Ovary (tissue), 9 donors: ENCODE measurements around the gene SCTR. TPM values are rescaled to one million over a fixed set of nuclear protein-coding genes. Genes with fewer than 3 reads are reported as not detected.

Experiments
- DNase-seq, 5 donors: peaks; one replicate each; pipeline ENCODE4 v3.0.0-alpha.2; 2019 to 2020
- H3K27ac ChIP-seq, 2 donors: fragments of 200-600 bp; one replicate each; pipeline versions ENCODE4 v1.5.1 to v1.8.0; 2019 to 2022
- H3K27me3 ChIP-seq: fragments of 200-600 bp; one replicate; pipeline ENCODE4 v1.8.0; 2022
- H3K36me3 ChIP-seq: fragments of 200-600 bp; sonication (generic); one replicate; pipeline ENCODE4 v1.5.1; 2019
- H3K4me1 ChIP-seq: one replicate; pipeline ENCODE4 v1.8.1; 2013; ENCODE audit warnings: mild to moderate bottlenecking, moderate library complexity; ENCODE audit not compliant: insufficient read depth
- H3K4me3 ChIP-seq: fragments of 200-600 bp; sonication (generic); one replicate; pipeline ENCODE4 v1.5.1; 2017
- H3K9me3 ChIP-seq, 2 donors: fragments of 200-600 bp in 1 of 2; sonication (generic) in 1 of 2; one replicate each; pipeline versions ENCODE4 v1.5.1 to v1.8.1; 2013 to 2019; ENCODE audit warnings: mild to moderate bottlenecking in 1 of 2, moderate library complexity in 1 of 2
- CTCF ChIP-seq, 3 donors: fragments of 450-650 bp in 2 of 3; fragments of 200-600 bp in 1 of 3; IDR thresholded peaks; one replicate each; pipeline versions ENCODE4 v1.5.1 to v1.8.0; 2016 to 2022; ENCODE audit warnings: antibody characterized with exemption in 3 of 3, mild to moderate bottlenecking in 1 of 3
- EP300 ChIP-seq: sonication (generic); formaldehyde crosslinking; IDR thresholded peaks from one replicate; pipeline ENCODE4 v1.6.1; 2017; ENCODE audit warnings: antibody characterized with exemption
- POLR2A ChIP-seq: fragments of 450-650 bp; IDR thresholded peaks from one replicate; pipeline ENCODE4 v1.6.1; 2017; ENCODE audit warnings: antibody characterized with exemption, mild to moderate bottlenecking, moderate library complexity
- WGBS, 3 donors: extraction: QIAGEN DNeasy Blood & Tissue Kit in 1 of 3; methylation state at CpG; one replicate each; pipeline versions ENCODE4 v1.1.5 to v1.1.7; 2013 to 2017; 5-methylcytosine and 5-hydroxymethylcytosine counted together
- intact Hi-C, 4 donors: fragments of 100-400 bp; cut with DNase I; formaldehyde crosslinking; loops; one replicate each; pipeline versions ENCODE4 v1.11.0 to v1.15.1; 2022 to 2023
- polyA plus RNA-seq, 2 donors: library from polyadenylated mRNA; stranded (reverse); fragments of 200-250 nt in 1 of 2; fragments of 350-450 nt in 1 of 2; fragmentation: Illumina TruSeq in 1 of 2; extraction: RNeasy Lipid Tissue Mini Kit (QIAGEN cat#74804) in 1 of 2; gene quantifications; one replicate each; pipeline ENCODE4 v1.2.3, GENCODE V29; 2013 to 2014
- total RNA-seq, 7 donors: library from RNA; depleted of rRNA in 2 of 7; stranded (reverse); fragments of >200 nt in 2 of 7; fragmentation: NEBNext Ultra II Directional in 3 of 7; extraction: Animal tissue kit (Norgen Biotek cat#: 25700) in 3 of 7; gene quantifications; one replicate each; pipeline versions ENCODE4 v1.1.0 to v1.2.4, GENCODE V29; 2016 to 2023
- donor health status: DM: no; HTN: no; CAD: no; lungs with moderate emphysema.
- donor health status: DM: no; HTN: no; CAD: no.
- donor health status: Bipolar disorder and iron deficiency.
- donor health status: DM: yes; HTN: yes; CAD: no.
- donor health status: DM: no; HTN: no; CAD: no.
- donor health status: DM: yes; HTN: yes; CAD: no.

SCTR gene
- total and polyA plus RNA-seq, 9 donors, result 0.23 to 14.1 (median 0.84) TPM; not detected in 5

DNA sequence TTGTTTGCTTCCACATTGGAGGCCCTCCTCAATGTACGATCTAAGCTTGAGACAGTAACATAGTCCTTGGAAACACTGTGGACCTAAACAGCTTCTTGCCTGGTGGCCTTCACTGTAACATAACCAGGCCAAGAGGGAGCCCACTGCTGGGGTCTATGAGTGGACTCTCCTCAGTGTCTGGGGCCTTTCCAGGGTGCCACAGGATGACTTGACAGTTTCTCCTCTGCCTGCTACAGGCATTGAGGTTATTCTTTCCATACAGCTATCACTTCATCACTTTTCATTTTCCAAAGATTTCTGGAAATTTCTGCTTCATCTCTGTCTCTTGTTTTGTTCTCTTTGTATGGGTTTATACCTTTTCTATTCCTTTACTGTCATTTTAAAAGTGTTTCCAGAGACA, 11.3 kb downstream of the SCTR start:
- Histone ChIP-seq H3K9me3 (no peaks in the 10 kb centered on the region), H3K27ac (no peak overlapping the region), H3K4me3 (no peak overlapping the region), H3K36me3 (no peaks in the 10 kb centered on the region), H3K4me1 (no peaks in the 10 kb centered on the region), H3K27me3 (no peaks in the 10 kb centered on the region)
- intact Hi-C loops, result no loop called here
- no peak for TF ChIP-seq EP300
- no peak for TF ChIP-seq CTCF (IDR thresholded peaks at IDR 0.05)
- TF ChIP-seq POLR2A, result no peak
- 70 to 91% (median 89%) methylated on average over 1 of the region's 1 CpG for WGBS, 3 donors
- DNase-seq, result no peak

DNA sequence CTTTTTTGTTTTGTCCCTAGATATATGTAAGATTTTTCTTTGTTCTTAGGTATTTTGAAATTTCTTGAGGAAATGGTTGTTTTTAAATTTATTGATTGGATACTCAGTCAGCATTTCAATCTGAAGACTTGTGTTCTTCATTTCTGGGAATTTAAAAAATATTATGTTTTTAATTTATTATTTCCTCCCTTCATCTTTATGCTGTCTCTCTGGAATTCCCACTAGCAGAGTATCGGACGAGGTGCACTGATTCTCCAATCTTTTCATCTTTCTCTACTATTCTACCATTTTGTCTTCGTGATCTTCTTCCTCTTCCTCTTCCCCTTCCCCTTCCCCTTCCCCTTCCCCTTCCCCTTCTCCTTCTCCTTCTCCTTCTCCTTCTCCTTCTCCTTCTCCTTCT, 12.3 kb downstream of the SCTR start:
- Histone ChIP-seq H3K4me3 (no peak overlapping the region), H3K27me3 (no peaks in the 10 kb centered on the region), H3K36me3 (no peaks in the 10 kb centered on the region), H3K9me3 (no peaks in the 10 kb centered on the region), H3K27ac (no peak overlapping the region), H3K4me1 (no peaks in the 10 kb centered on the region)
- no peak for TF ChIP-seq CTCF (IDR thresholded peaks at IDR 0.05)
- TF ChIP-seq EP300, result no peak
- TF ChIP-seq POLR2A, result no peak
- intact Hi-C loops, result no loop called here
- DNase-seq, result no peak
- 83 to 84% (median 83%) methylated on average over 3 of the region's 3 CpGs for WGBS, 3 donors

DNA sequence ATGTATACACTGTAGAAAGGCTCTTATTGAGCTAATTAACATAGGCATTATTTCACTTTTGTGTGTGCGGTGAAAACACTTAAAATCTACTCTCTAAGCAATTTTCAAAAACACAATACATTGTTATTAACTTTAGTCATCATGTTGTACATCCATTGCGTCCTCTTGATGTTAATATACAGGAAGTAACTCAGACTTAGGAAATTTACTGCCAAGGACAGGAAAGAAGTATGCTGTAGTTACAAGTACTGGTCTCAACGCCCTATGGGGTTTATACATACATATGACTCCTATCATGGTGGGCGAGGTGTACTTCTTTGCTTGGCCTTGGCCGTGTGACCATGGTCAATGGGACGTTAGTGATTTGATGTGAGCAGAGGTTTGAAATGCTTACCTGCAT, 15.5 kb downstream of the SCTR start:
- TF ChIP-seq CTCF (IDR thresholded peaks at IDR 0.05), result no peak
- TF ChIP-seq EP300, result no peak
- no peak for TF ChIP-seq POLR2A
- WGBS, 3 donors, result 64 to 80% (median 76%) methylated on average over 6 of the region's 6 CpGs

DNA sequence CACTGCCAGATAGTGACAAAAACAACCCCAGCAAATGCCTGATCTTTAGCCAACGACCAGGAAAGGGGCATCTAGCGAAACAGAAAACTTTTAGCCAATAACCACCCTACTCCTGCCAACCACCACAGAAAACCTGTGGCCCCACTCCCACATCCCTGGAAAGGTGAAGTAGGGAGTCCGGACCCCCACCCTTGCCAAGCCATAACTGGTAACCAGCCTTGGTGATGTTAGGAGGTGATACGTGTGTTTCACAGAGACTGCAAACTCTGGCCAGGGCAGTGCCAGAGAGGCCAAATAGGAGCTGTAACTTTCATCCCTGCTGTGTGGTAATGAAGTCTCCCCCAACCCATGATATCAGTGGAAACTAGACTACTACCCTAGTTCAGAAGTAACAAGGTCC, 27.6 kb downstream of the SCTR start:
- Histone ChIP-seq H3K9me3 (no peaks in the 10 kb centered on the region), H3K4me3 (no peak overlapping the region), H3K36me3 (no peaks in the 10 kb centered on the region), H3K27ac (no peak overlapping the region), H3K4me1 (no peaks in the 10 kb centered on the region), H3K27me3 (no peaks in the 10 kb centered on the region)
- no peak for TF ChIP-seq EP300
- TF ChIP-seq CTCF (IDR thresholded peaks at IDR 0.05), result no peak
- DNase-seq, result no peak
- WGBS, 3 donors, result 71 to 82% (median 78%) methylated on average over 4 of the region's 4 CpGs
- intact Hi-C loops, result no loop called here

More for the DNA sequence above, 15.5 kb downstream of the SCTR start:
- H3K4me3 ChIP-seq, result no peak overlapping the region
- DNase-seq, result no peak
- H3K9me3 ChIP-seq, result no peaks in the 10 kb centered on the region
- H3K27me3 ChIP-seq, result no peaks in the 10 kb centered on the region
- no peak overlapping the region for H3K27ac ChIP-seq
- H3K36me3 ChIP-seq, result no peaks in the 10 kb centered on the region
- no peaks in the 10 kb centered on the region for H3K4me1 ChIP-seq
- intact Hi-C loops, result no loop called here

DNA sequence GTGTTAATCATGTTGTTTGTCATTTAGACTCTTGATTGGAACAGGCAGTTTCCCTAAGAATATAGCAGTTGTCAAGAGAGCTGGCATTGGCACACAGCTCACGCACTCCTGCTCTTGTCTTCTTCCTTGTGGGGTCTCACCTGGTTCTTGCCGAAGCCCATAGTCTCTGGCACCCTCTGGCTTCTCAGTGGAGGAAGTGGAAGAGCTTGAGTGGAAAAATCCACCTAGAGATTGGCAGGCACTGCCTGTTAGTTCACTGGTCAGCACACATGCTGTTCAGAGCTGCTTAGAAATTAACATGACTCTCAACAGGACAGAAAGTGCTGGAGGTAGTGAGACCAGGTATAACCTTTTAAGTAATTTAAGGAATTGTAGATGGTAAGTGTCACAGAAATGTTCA, 28.3 kb downstream of the SCTR start:
- WGBS, 3 donors, result 70 to 85% (median 83%) methylated on average over 2 of the region's 2 CpGs
- H3K4me3 ChIP-seq, result no peak overlapping the region
- intact Hi-C loops, result no loop called here

More for the DNA sequence above, 28.3 kb downstream of the SCTR start:
- H3K36me3 ChIP-seq, result no peaks in the 10 kb centered on the region
- H3K9me3 ChIP-seq, result no peaks in the 10 kb centered on the region
- no peaks in the 10 kb centered on the region for H3K27me3 ChIP-seq
- DNase-seq, result no peak
- H3K4me1 ChIP-seq, result no peaks in the 10 kb centered on the region
- no peak overlapping the region for H3K27ac ChIP-seq
- TF ChIP-seq POLR2A (no peak), CTCF (IDR thresholded peaks at IDR 0.05) (no peak), EP300 (no peak)
